ENCODE measurements around the gene ERBIN. TPM values are rescaled to one million over a fixed set of nuclear protein-coding genes. Genes with fewer than 3 reads are reported as not detected.

The ERBIN gene
- total and polyA plus RNA-seq, 2 of the 8 experiments (the other 6 are each of a cell fraction or from before 2014, with no cell fraction given): 7.7 to 33.2 TPM

DNA sequence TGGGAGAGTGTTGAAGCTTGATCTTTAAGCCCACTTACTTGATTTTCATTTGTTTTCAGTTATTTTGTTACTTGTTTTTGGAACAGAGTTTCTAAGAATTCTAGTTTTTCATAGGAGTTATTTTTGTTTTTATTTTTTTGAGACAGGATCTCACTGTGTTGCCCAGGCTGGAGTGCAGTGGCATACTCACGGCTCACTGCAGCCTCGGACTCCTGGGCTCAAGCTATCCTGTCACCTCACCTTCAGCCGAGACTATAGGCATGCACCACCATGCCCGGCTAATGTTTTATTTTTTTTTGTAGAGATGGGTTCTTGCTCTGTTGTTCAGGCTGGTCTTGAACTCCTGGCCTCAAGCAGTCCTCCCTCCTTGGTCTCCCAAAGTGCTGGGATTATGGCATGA is 6.3 kb downstream of the ERBIN start:
- Histone ChIP-seq H3K23ac (ENCODE audit: insufficient read length) (no peak overlapping the region), H3K79me2 (ENCODE audit: control insufficient read depth in 1 of 2, insufficient read depth in 2 of 2, low read length in 2 of 2) (peaks cover 12 to 99% of the 10 kb centered on the region in 2 experiments; a peak in 3 of 4 replicates), H3K4me2 (ENCODE audit: insufficient read depth in 1 of 2, low read depth in 2 of 2, low read length in 2 of 2) (no peak overlapping the region), H3K4me1 (replicated peaks in 1 of 4; ENCODE audit: control insufficient read depth in 3 of 4, insufficient read depth in 4 of 4, low read length in 3 of 4) (no peaks in the 10 kb centered on the region; a peak in 1 of 7 replicates), H2BK12ac (ENCODE audit: low read depth, low read length) (no peak overlapping the region), H3K9ac (replicated peaks in 1 of 4; ENCODE audit: extremely low read depth in 1 of 4, low read depth in 3 of 4, low read length in 3 of 4) (no peak overlapping the region), H2BK20ac (ENCODE audit: low read length) (no peak overlapping the region), H4K20me1 (replicated peaks in 1 of 2; ENCODE audit: control insufficient read depth in 1 of 2, insufficient read depth in 2 of 2, low read length in 2 of 2) (peaks cover 2 to 5% of the 10 kb centered on the region in 2 experiments), H4K8ac (ENCODE audit: extremely low read depth, insufficient read depth, low read length) (no peak overlapping the region), H2BK120ac (replicated peaks; ENCODE audit: low read depth, low read length) (no peak overlapping the region), H2AFZ (ENCODE audit: low read length) (no peak overlapping the region), H2BK15ac (ENCODE audit: low read length) (no peak overlapping the region), H3K27me3 (replicated peaks in 1 of 4; ENCODE audit: control insufficient read depth in 3 of 4, extremely low read depth in 1 of 4, insufficient read depth in 3 of 4, low read length in 3 of 4) (no peaks in the 10 kb centered on the region), H3K23me2 (ENCODE audit: low read depth, low read length) (no peaks in the 10 kb centered on the region), H3K9me3 (ENCODE audit: insufficient read depth in 2 of 2, low read depth in 1 of 2, low read length in 1 of 2) (no peaks in the 10 kb centered on the region), H3K27ac (ENCODE audit: low read depth, low read length) (no peak overlapping the region), H2BK5ac (ENCODE audit: low read depth, low read length) (no peak overlapping the region), H3K4me3 (ENCODE audit: extremely low read depth in 1 of 4, insufficient read depth in 2 of 4, low read depth in 3 of 4, low read length in 4 of 4) (no peak overlapping the region), H3K56ac (replicated peaks; ENCODE audit: insufficient read length, low read depth, low read length) (no peak overlapping the region), H3K79me1 (ENCODE audit: low read depth, low read length) (peaks cover 2% of the 10 kb centered on the region; the same call in 1 of the 2 replicates), H3K18ac (ENCODE audit: extremely low read depth, low read length) (no peak overlapping the region), H3K4ac (replicated peaks; ENCODE audit: insufficient read length, low read depth, low read length) (no peak overlapping the region), H4K91ac (replicated peaks; ENCODE audit: insufficient read length, low read length) (no peak overlapping the region), H2AK5ac (ENCODE audit: low read depth, low read length) (no peak overlapping the region), H4K5ac (ENCODE audit: insufficient read length, low read depth, low read length) (no peak overlapping the region), H3K14ac (ENCODE audit: insufficient read length) (no peak overlapping the region), H3K36me3 (ENCODE audit: control insufficient read depth in 2 of 4, insufficient read depth in 4 of 4, low read length in 3 of 4) (no peaks in the 10 kb centered on the region)
- WGBS, 2 experiments (ENCODE audit: extremely low coverage in 1 of 2, insufficient coverage in 1 of 2, insufficient read length in 1 of 2, insufficient replicate concordance in 2 of 2, low coverage in 1 of 2, low lambda C conversion rate in 2 of 2, missing lambda C conversion rate in 1 of 2): 94% methylated on average over 4 of the region's 4 CpGs; no CpG with 5 or more reads in 1 of the 2 experiments
- DNase-seq (ENCODE audit: low read depth in 1 of 2, low spot score in 2 of 2): no peak
- no peak for TF ChIP-seq TBP (IDR thresholded peaks at IDR 0.05; ENCODE audit: low read depth, low read length)
- TF ChIP-seq CTBP2 (IDR thresholded peaks at IDR 0.05; ENCODE audit: borderline replicate concordance, insufficient read depth, insufficient read length, low read length): no peak
- TF ChIP-seq USF2 (IDR thresholded peaks at IDR 0.05; ENCODE audit: low read length): no peak
- TF ChIP-seq KDM5A (IDR thresholded peaks at IDR 0.05; ENCODE audit: low read length): no peak
- TF ChIP-seq RXRA (IDR thresholded peaks at IDR 0.05; ENCODE audit: insufficient read depth, low read depth, low read length): no peak
- no peak for TF ChIP-seq EZH2 (IDR thresholded peaks at IDR 0.05; ENCODE audit: low read depth, low read length, severe bottlenecking)
- peak; percentile 57 for FAIRE-seq
- ChIA-PET POLR2A (ENCODE audit: partially characterized antibody) (no interaction called here), CTCF (ENCODE audit: partially characterized antibody) (interaction anchor here (0.6 kb wide), 1 partner anchor 306 kb away, joined by 3 read pairs; no protein-coding TSS in a partner anchor)
